ENCODE results near the gene ATRN.

Gene ATRN

GRCh38 chr20:3635346-3635745 is 164.5 kb downstream of the ATRN start:
- no peaks in the 10 kb centered on the region for H3K36me3 ChIP-seq (ENCODE audit: insufficient read depth, low read depth, low read length)
- H3K9me3 ChIP-seq (ENCODE audit: insufficient read depth, low read depth, low read length), result no peaks in the 10 kb centered on the region
- H3K27ac ChIP-seq (ENCODE audit: low read length), result no peak overlapping the region
- no peaks in the 10 kb centered on the region for H3K4me1 ChIP-seq (ENCODE audit: insufficient read depth, low read length)
- H3K27me3 ChIP-seq (ENCODE audit: insufficient read depth, low read length), result no peaks in the 10 kb centered on the region
- H3K4me3 ChIP-seq (ENCODE audit: low read length), result no peak overlapping the region
- H3K9ac ChIP-seq (ENCODE audit: low read depth, low read length), result no peak overlapping the region

- Histone ChIP-seq H3K9ac (ENCODE audit: low read depth, low read length) (no peak overlapping the region), H3K27me3 (ENCODE audit: insufficient read depth, low read length) (no peaks in the 10 kb centered on the region), H3K4me1 (ENCODE audit: insufficient read depth, low read length) (no peaks in the 10 kb centered on the region), H3K27ac (ENCODE audit: low read length) (no peak overlapping the region), H3K9me3 (ENCODE audit: insufficient read depth, low read depth, low read length) (no peaks in the 10 kb centered on the region), H3K36me3 (ENCODE audit: insufficient read depth, low read depth, low read length) (no peaks in the 10 kb centered on the region), H3K4me3 (ENCODE audit: low read length) (no peak overlapping the region)
Observed at GRCh38 chr20:3640259-3640658, 169.4 kb downstream of the ATRN start.

- Histone ChIP-seq H3K4me1 (ENCODE audit: insufficient read depth, low read length) (no peaks in the 10 kb centered on the region), H3K9me3 (ENCODE audit: insufficient read depth, low read depth, low read length) (no peaks in the 10 kb centered on the region), H3K36me3 (ENCODE audit: insufficient read depth, low read depth, low read length) (no peaks in the 10 kb centered on the region), H3K4me3 (ENCODE audit: low read length) (no peak overlapping the region), H3K9ac (ENCODE audit: low read depth, low read length) (no peak overlapping the region), H3K27me3 (ENCODE audit: insufficient read depth, low read length) (no peaks in the 10 kb centered on the region), H3K27ac (ENCODE audit: low read length) (no peak overlapping the region)
Observed at GRCh38 chr20:3645309-3646066, 174.7 kb downstream of the ATRN start.

- Histone ChIP-seq H3K9ac (ENCODE audit: low read depth, low read length) (no peak overlapping the region), H3K27me3 (ENCODE audit: insufficient read depth, low read length) (no peaks in the 10 kb centered on the region), H3K9me3 (ENCODE audit: insufficient read depth, low read depth, low read length) (no peaks in the 10 kb centered on the region), H3K27ac (ENCODE audit: low read length) (no peak overlapping the region), H3K4me1 (ENCODE audit: insufficient read depth, low read length) (no peaks in the 10 kb centered on the region), H3K4me3 (ENCODE audit: low read length) (no peak overlapping the region), H3K36me3 (ENCODE audit: insufficient read depth, low read depth, low read length) (no peaks in the 10 kb centered on the region)
Observed at GRCh38 chr20:3646067-3646440, 175.2 kb downstream of the ATRN start.

- H3K27me3 ChIP-seq (ENCODE audit: insufficient read depth, low read length), result no peaks in the 10 kb centered on the region
- H3K36me3 ChIP-seq (ENCODE audit: insufficient read depth, low read depth, low read length), result no peaks in the 10 kb centered on the region
- no peaks in the 10 kb centered on the region for H3K9me3 ChIP-seq (ENCODE audit: insufficient read depth, low read depth, low read length)
- H3K9ac ChIP-seq (ENCODE audit: low read depth, low read length), result no peak overlapping the region
- no peak overlapping the region for H3K27ac ChIP-seq (ENCODE audit: low read length)
- H3K4me3 ChIP-seq (ENCODE audit: low read length), result no peak overlapping the region
- no peaks in the 10 kb centered on the region for H3K4me1 ChIP-seq (ENCODE audit: insufficient read depth, low read length)
Observed at GRCh38 chr20:3646651-3647050, 175.8 kb downstream of the ATRN start.

GRCh38 chr20:3647473-3647872 is 176.7 kb downstream of the ATRN start:
- H3K9me3 ChIP-seq (ENCODE audit: insufficient read depth, low read depth, low read length), result no peaks in the 10 kb centered on the region
- H3K4me3 ChIP-seq (ENCODE audit: low read length), result no peak overlapping the region
- no peak overlapping the region for H3K27ac ChIP-seq (ENCODE audit: low read length)
- H3K36me3 ChIP-seq (ENCODE audit: insufficient read depth, low read depth, low read length), result no peaks in the 10 kb centered on the region
- H3K9ac ChIP-seq (ENCODE audit: low read depth, low read length), result no peak overlapping the region
- no peaks in the 10 kb centered on the region for H3K27me3 ChIP-seq (ENCODE audit: insufficient read depth, low read length)
- H3K4me1 ChIP-seq (ENCODE audit: insufficient read depth, low read length), result no peaks in the 10 kb centered on the region

GRCh38 chr20:3648951-3649350 is 178.1 kb downstream of the ATRN start:
- no peaks in the 10 kb centered on the region for H3K27me3 ChIP-seq (ENCODE audit: insufficient read depth, low read length)
- no peaks in the 10 kb centered on the region for H3K36me3 ChIP-seq (ENCODE audit: insufficient read depth, low read depth, low read length)
- no peak overlapping the region for H3K27ac ChIP-seq (ENCODE audit: low read length)
- H3K9ac ChIP-seq (ENCODE audit: low read depth, low read length), result no peak overlapping the region
- no peak overlapping the region for H3K4me3 ChIP-seq (ENCODE audit: low read length)
- no peaks in the 10 kb centered on the region for H3K9me3 ChIP-seq (ENCODE audit: insufficient read depth, low read depth, low read length)
- H3K4me1 ChIP-seq (ENCODE audit: insufficient read depth, low read length), result no peaks in the 10 kb centered on the region

- Histone ChIP-seq H3K9ac (ENCODE audit: low read depth, low read length) (no peak overlapping the region), H3K27me3 (ENCODE audit: insufficient read depth, low read length) (no peaks in the 10 kb centered on the region), H3K9me3 (ENCODE audit: insufficient read depth, low read depth, low read length) (no peaks in the 10 kb centered on the region), H3K27ac (ENCODE audit: low read length) (no peak overlapping the region), H3K36me3 (ENCODE audit: insufficient read depth, low read depth, low read length) (no peaks in the 10 kb centered on the region), H3K4me3 (ENCODE audit: low read length) (no peak overlapping the region), H3K4me1 (ENCODE audit: insufficient read depth, low read length) (no peaks in the 10 kb centered on the region)
Observed at GRCh38 chr20:3651204-3651962, 180.6 kb downstream of the ATRN start.

GRCh38 chr20:3652221-3652620 is 181.4 kb downstream of the ATRN start:
- H3K27ac ChIP-seq (ENCODE audit: low read length), result no peak overlapping the region
- no peaks in the 10 kb centered on the region for H3K36me3 ChIP-seq (ENCODE audit: insufficient read depth, low read depth, low read length)
- no peaks in the 10 kb centered on the region for H3K9me3 ChIP-seq (ENCODE audit: insufficient read depth, low read depth, low read length)
- no peak overlapping the region for H3K9ac ChIP-seq (ENCODE audit: low read depth, low read length)
- H3K4me3 ChIP-seq (ENCODE audit: low read length), result no peak overlapping the region
- H3K4me1 ChIP-seq (ENCODE audit: insufficient read depth, low read length), result no peaks in the 10 kb centered on the region
- H3K27me3 ChIP-seq (ENCODE audit: insufficient read depth, low read length), result no peaks in the 10 kb centered on the region

- H3K9ac ChIP-seq (ENCODE audit: low read depth, low read length), result no peak overlapping the region
- H3K27me3 ChIP-seq (ENCODE audit: insufficient read depth, low read length), result 0 out of 2 replicates have a peak, but pooled peaks cover under 1% of the 10 kb centered on the region
- H3K4me1 ChIP-seq (ENCODE audit: insufficient read depth, low read length), result no peaks in the 10 kb centered on the region
- H3K4me3 ChIP-seq (ENCODE audit: low read length), result no peak overlapping the region
- H3K9me3 ChIP-seq (ENCODE audit: insufficient read depth, low read depth, low read length), result no peaks in the 10 kb centered on the region
- no peaks in the 10 kb centered on the region for H3K36me3 ChIP-seq (ENCODE audit: insufficient read depth, low read depth, low read length)
- no peak overlapping the region for H3K27ac ChIP-seq (ENCODE audit: low read length)
Observed at GRCh38 chr20:3652676-3653596, 182.1 kb downstream of the ATRN start.

- Histone ChIP-seq H3K4me3 (ENCODE audit: low read length) (no peak overlapping the region), H3K36me3 (ENCODE audit: insufficient read depth, low read depth, low read length) (no peaks in the 10 kb centered on the region), H3K27me3 (ENCODE audit: insufficient read depth, low read length) (peaks cover 10% of the 10 kb centered on the region; the same call in 1 of the 2 replicates), H3K4me1 (ENCODE audit: insufficient read depth, low read length) (no peaks in the 10 kb centered on the region), H3K9me3 (ENCODE audit: insufficient read depth, low read depth, low read length) (no peaks in the 10 kb centered on the region), H3K27ac (ENCODE audit: low read length) (no peak overlapping the region), H3K9ac (ENCODE audit: low read depth, low read length) (no peak overlapping the region)
Observed at GRCh38 chr20:3653921-3654320, 183.1 kb downstream of the ATRN start.
